ENCODE results near the gene CACNG4.

The CACNG4 gene

GRCh38 chr17:66945147-66945835 is 19.2 kb upstream of the CACNG4 start:
- no peak for DNase-seq

- DNase-seq = no peak
Observed at GRCh38 chr17:66946251-66946650, 18.3 kb upstream of the CACNG4 start.

GRCh38 chr17:66947311-66947710 is 17.2 kb upstream of the CACNG4 start:
- no peak for DNase-seq

- no peak for DNase-seq
Observed at GRCh38 chr17:66948061-66948750, 16.3 kb upstream of the CACNG4 start.

- DNase-seq = no peak
Observed at GRCh38 chr17:66949501-66949900, 15.0 kb upstream of the CACNG4 start.

GRCh38 chr17:66950325-66950724 is 14.2 kb upstream of the CACNG4 start:
- DNase-seq = peak in 1 of 2 experiments; percentile 30

- no peak for DNase-seq
Observed at GRCh38 chr17:66950886-66951604, 13.5 kb upstream of the CACNG4 start.

GRCh38 chr17:66951605-66951953 is 12.9 kb upstream of the CACNG4 start:
- DNase-seq = no peak

GRCh38 chr17:66952031-66952524 is 12.4 kb upstream of the CACNG4 start:
- no peak for DNase-seq

- no peak for DNase-seq
Observed at GRCh38 chr17:66952681-66953629, 11.6 kb upstream of the CACNG4 start.

- no peak for DNase-seq
Observed at GRCh38 chr17:66953630-66954020, 10.9 kb upstream of the CACNG4 start.

- no peak for DNase-seq
Observed at GRCh38 chr17:66954632-66955031, 9.9 kb upstream of the CACNG4 start.

GRCh38 chr17:66955821-66956220 is 8.7 kb upstream of the CACNG4 start:
- DNase-seq = no peak

- no peak for DNase-seq
Observed at GRCh38 chr17:66956941-66957340, 7.6 kb upstream of the CACNG4 start.

GRCh38 chr17:66957343-66957742 is 7.2 kb upstream of the CACNG4 start:
- no peak for DNase-seq

- DNase-seq = no peak
Observed at GRCh38 chr17:66957951-66958579, 6.4 kb upstream of the CACNG4 start.

- DNase-seq = no peak
Observed at GRCh38 chr17:66959641-66960375, 4.7 kb upstream of the CACNG4 start.

- no peak for DNase-seq
Observed at GRCh38 chr17:66960613-66961012, 3.9 kb upstream of the CACNG4 start.

GRCh38 chr17:66963521-66963908 is 992 bp upstream of the CACNG4 start:
- no peak for DNase-seq

- peak in 1 of 2 experiments; percentile 37 for DNase-seq
Observed at GRCh38 chr17:66964930-66965800, 658 bp downstream of the CACNG4 start.

Measured in NCI-H526 (cell line).